ENCODE data around the gene HS1BP3.

- no peak for TF ChIP-seq POLR2A (IDR thresholded peaks at IDR 0.05)
- TF ChIP-seq CTCF (IDR thresholded peaks at IDR 0.05 in 8 of 11, conservative IDR thresholded peaks at IDR 0.05 in 3 of 11): no peak
- TF ChIP-seq POLR2AphosphoS5 (IDR thresholded peaks at IDR 0.05): no peak
Observed at GRCh38 chr2:20596193-20596972, 54.5 kb downstream of the HS1BP3 start.

All from spleen (tissue), 7 donors.